HG03025 (cell line): ENCODE results near the gene CYSLTR2.
A peak's percentile ranks its signal among the peaks of the same experiment; 100 is the strongest.
"Not testable (repeated sequence)": the region's sequence is repeated elsewhere in the genome, so short reads cannot be mapped to it uniquely, and the experiment has no call there.

ENCODE experiments used
- ATAC-seq: cut with Tn5 transposase; IDR thresholded peaks from one replicate; pipeline ENCODE4 v1.9.1; 2021; ENCODE audit warnings: mild to moderate bottlenecking, moderate library complexity; ENCODE audit not compliant: unreplicated experiment, low FRiP score

Gene CYSLTR2

DNA sequence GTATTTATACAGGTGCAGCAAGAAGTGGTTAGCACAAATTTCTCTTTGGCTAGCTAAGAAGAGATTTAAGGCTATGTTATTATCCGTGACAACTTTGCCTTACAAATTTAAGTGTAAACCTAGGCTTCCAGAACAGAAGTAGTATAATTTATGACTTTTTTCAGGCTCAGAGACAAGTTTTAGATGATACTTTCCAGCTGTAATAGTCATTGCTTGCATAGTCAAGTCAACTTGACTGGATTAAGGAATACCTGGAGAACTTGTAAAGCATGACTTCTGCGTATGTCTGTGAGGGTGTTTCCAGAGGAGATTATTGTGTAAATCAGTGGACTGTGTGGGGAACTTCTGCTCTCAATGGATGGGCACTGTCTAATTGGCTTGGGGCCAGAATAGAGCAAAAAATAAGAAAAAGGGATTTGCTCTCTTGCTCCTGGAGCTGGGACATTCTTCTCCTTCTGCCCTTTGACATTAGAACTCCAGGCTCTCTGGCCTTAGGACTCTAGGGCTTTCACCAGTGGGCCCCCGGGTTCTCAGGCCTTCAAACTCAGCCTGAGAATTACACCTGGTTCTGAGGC lies 33.0 kb downstream of the CYSLTR2 start:
- no peak for ATAC-seq

GRCh38 chr13:48687249-48687648 lies 33.5 kb downstream of the CYSLTR2 start:
- no peak for ATAC-seq

GRCh38 chr13:48693998-48694397 lies 40.3 kb downstream of the CYSLTR2 start:
- no peak for ATAC-seq

DNA sequence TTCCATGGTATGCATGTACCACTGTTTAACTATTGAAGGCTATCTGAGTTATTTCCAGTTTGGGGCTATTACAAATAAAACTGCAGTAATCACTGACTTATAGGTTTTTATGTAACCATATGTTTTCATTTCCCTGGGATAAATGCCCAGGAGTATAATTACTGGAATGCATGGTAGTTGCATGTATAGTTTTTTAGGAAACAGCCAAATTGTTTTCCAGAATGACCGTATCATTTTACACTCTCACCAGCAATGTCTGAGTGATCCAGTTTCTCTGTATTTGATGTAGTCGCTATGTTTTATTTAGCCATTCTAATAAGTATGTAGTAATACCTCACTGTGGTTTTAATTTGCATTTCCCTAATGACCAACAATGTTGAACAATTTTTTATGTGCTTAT lies 42.0 kb downstream of the CYSLTR2 start:
- no peak for ATAC-seq

- ATAC-seq, result not testable (repeated sequence)
These were observed 42.9 kb downstream of the CYSLTR2 start for GRCh38 chr13:48696676-48697075.

GRCh38 chr13:48707405-48707804 lies 53.7 kb downstream of the CYSLTR2 start:
- no peak for ATAC-seq

DNA sequence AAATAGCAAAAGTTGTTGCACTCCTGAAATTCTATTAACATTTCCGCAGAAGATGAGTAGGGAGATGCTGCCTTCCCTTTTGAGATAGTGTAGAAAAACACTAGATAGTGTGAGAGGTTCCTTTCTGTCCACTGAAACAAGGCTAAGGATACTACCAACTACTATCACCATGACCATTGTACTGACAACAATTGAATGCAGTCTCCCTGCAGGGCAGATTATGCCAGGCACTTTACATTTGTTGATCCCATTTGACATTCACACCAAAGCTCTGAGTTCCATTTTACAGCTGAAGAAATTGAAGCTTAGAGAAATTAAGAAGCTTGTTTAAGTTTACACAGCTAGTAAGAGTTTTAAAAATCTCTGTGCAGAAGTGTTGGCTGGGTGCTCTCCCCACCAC lies 55.0 kb downstream of the CYSLTR2 start:
- no peak for ATAC-seq

DNA sequence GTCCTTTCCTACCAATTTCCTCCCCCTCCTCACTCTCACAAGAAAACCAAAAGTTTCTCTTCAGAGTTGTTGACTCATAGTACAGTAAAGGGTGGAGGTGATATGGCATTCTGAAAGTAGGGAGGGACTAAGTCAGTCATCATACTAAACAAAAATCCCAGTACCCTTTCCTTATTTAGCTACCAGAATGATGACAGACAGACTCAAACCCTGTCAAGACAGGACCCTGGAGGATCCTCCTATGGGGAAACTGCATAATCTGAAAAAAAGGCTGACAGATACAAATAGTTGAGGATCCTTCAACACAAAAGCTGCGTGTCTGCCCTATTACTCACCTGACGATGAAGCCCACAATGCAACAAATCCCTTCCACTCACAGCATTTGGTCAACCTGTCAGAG lies 55.5 kb downstream of the CYSLTR2 start:
- ATAC-seq, result no peak

GRCh38 chr13:48710160-48710559 lies 56.4 kb downstream of the CYSLTR2 start:
- no peak for ATAC-seq

GRCh38 chr13:48712141-48712540 lies 58.4 kb downstream of the CYSLTR2 start:
- no peak for ATAC-seq

- no peak for ATAC-seq
These were observed 62.2 kb downstream of the CYSLTR2 start for GRCh38 chr13:48715977-48716376.

- no peak for ATAC-seq
These were observed 66.9 kb downstream of the CYSLTR2 start for GRCh38 chr13:48720621-48721020.

GRCh38 chr13:48723168-48723567 lies 69.4 kb downstream of the CYSLTR2 start:
- ATAC-seq, result no peak

DNA sequence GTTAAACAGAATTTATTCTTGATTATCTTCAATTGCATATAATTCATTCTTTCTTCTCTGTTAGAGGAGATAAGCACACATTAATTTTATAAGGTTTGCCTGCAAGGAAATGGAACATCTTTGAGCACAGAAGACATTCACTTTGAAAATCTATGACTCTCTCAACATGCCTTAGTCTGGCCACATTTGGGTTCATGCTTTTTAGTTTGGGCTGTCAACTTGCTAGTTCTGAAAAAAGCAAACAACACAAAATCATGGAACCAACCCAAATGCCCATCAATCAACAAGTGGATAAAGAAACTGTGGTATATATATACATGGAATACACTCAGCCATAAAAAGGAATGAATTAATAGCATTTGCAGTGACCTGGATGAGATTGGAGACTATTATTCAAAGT lies 71.5 kb downstream of the CYSLTR2 start:
- ATAC-seq, result no peak

GRCh38 chr13:48726711-48727110 lies 73.0 kb downstream of the CYSLTR2 start:
- ATAC-seq, result no peak

DNA sequence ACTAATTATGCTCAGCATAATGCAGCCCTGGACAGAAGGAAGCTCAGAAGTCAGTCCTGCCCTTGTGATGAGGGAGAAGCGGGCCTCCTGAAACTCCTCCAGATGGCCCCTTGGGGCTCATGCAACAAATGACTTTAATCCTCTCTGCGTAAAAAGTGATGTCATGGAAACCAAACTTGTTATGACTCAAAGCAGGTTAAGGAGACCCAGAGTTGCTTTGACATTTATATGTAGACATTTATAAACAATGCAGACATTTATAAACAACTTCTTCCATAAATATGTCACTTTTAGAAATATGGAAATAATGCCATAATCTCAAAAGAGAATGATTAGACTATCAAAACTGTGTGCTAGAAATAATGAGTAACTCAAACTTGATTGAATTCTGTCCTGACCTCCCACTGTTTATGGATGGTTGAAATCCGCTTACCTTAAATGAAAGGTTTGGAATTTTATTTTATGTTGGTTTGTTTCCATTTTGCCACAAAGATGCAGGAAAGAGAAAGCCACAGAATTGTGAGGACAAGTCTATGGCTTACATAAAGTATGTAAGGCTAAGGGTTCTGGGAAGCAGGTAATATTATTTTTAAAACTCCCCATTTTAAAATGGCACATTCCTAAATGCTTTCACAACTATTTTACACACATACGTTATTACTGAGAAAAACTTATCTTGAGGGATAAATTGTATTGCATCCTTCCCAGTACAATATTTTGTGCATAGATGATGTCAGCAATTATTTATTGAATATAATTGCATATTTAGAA lies 73.7 kb downstream of the CYSLTR2 start:
- ATAC-seq, result no peak

DNA sequence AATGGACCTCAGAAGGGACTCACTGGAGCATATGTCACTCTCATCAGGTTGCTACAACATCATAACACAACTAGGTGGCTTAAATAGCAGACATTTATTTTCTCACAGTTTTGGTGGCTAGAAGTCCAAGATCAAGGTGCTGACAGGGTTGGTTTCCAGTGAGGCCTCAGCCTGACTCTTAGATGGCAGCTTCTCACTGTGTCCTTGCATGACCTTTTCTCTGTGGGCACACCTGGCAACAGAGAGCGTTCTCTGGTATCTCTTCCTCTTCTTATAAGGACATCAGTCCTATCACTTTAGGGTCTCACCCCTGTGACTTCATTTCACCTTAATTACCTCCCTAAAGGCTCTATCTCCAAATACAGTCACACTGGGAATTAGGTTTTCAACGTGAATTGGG lies 74.5 kb downstream of the CYSLTR2 start:
- ATAC-seq, result no peak

GRCh38 chr13:48728876-48729275 lies 75.1 kb downstream of the CYSLTR2 start:
- ATAC-seq, result no peak

DNA sequence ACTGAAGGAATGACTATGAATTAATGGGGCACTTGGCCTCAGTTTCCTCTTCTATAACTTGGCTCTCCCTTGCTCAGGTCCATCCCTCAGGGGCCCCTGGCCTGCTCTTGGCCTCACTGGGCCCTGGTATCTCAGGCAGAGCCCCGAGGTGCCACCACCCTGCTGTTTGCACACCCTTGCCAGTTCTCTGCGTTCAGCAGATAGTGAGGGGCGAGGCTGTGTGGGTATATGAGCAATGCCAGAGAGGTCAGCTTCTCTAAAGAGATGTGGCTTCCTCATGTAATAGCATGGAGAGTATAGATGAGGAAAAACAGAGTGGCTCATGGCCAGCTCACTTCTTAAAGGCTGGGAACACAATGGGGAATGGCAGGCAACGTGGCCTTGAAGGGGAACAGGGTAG lies 76.1 kb downstream of the CYSLTR2 start:
- ATAC-seq, result no peak

- ATAC-seq, result no peak
These were observed 77.4 kb downstream of the CYSLTR2 start for GRCh38 chr13:48731001-48731658.

- peak; percentile 71 for ATAC-seq
These were observed 78.3 kb downstream of the CYSLTR2 start for GRCh38 chr13:48731957-48732569.
